GM21390 (cell line): ENCODE data around the gene ZNF185.

ENCODE experiments used
- ATAC-seq: cut with Tn5 transposase; IDR thresholded peaks from one replicate; pipeline ENCODE4 v1.9.1; 2021; ENCODE audit not compliant: unreplicated experiment

ZNF185 gene

GRCh38 chrX:152945021-152945979 lies 47.4 kb downstream of the ZNF185 start:
- ATAC-seq: no peak

GRCh38 chrX:152946681-152947080 lies 48.8 kb downstream of the ZNF185 start:
- ATAC-seq: no peak
